GM19463 (cell line): Measurements from ENCODE around the gene SH3YL1.

Source experiments
- ATAC-seq: cut with Tn5 transposase; IDR thresholded peaks from one replicate; pipeline ENCODE4 v1.9.1; 2021; ENCODE audit warnings: mild to moderate bottlenecking, moderate library complexity; ENCODE audit not compliant: unreplicated experiment

Gene SH3YL1

GRCh38 chr2:263774-264492 is at the start of gene SH3YL1:
SH3YL1 (minus strand) TSS chr2:264032; CDS start chr2:263984, 48 bp downstream.
- peak; percentile 24 for ATAC-seq

DNA sequence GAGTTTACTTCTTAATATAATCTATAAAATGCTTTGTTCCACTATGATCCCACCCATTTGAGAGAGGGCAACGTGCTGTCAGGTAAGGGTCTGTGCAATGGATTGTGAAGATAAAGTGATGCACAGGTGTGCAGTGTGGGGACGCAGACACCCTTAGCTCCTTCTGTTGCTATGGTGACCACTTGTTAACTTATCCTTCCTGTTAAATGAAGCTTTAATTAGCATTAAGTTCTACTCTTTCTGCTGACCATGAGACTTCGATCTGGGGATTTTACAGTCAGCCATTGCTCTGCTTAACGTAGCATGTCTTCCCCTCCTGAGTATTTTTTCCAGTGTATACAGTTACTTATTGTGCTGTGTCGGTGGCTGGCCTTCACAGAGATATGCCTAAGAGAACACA is 47.2 kb upstream of the SH3YL1 start:
- no peak for ATAC-seq

DNA sequence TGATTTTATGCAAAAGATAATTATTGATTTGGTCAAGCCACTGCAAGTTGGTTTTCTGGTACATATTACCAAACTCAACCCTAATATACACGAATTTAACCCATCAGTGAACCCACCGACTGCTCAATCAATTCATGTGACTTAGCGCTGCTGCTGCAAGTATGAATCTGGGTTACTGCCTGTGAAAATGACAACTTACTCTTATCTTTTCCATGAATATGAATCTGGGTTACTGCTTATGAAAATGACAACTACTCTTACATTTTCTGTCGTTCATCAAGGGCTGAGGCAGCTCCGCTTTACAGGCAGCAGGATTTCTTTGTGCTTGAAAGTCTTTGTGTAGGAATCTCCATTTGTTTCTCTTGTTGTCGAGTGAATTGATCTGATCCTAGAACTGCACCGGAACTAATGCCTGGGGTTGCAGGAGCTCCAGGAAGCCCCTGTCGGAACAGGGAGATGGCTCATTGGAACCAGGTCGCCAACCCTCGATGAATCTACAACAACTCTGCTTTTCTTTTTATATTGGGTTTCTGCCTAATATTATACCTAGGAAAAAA is 46.2 kb upstream of the SH3YL1 start:
- no peak for ATAC-seq

DNA sequence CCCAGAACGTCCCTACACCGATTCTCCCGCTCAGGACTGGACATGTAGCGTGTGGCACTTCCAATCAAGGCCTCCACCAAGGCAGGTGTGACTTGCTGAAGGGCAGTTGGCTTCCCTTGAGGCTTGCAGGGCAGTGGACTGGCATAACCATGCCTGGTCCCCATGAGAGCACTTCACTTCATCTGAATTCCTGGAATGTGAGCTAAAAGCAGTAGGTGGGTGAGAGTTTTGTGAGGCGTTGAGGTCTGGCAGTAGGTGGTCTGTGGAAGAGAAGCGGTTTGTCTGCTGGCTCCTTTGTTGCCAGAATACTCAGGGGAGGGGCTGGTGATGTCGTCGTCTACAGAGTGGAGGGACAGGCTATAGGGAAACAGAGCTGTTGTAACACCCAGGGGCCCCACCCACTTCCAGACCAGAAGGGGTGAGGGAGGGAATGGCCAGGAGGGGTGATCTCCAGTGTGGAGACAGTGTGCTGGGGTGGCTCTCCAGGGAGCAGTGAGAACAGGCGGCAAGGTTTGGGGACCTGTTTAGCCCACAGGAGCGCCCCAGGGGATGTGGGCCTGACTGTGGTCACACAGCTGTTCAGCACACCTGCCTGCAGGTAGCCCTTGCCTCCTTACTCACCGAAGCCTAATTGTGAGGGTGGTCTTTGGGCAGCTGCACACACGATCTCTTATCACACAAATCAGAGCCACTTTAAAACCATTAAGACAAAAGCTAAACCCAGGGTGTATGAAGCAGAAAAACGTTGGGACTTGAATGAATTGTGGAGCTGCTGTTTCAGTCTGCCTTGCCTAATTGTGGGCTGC is 45.5 kb upstream of the SH3YL1 start:
- no peak for ATAC-seq

GRCh38 chr2:305366-305765 is 41.5 kb upstream of the SH3YL1 start:
- ATAC-seq, result no peak

- no peak for ATAC-seq
These were observed 32.5 kb upstream of the SH3YL1 start for GRCh38 chr2:296354-296753.

- no peak for ATAC-seq
These were observed 31.3 kb upstream of the SH3YL1 start for GRCh38 chr2:295090-295489.

GRCh38 chr2:290090-290722 is 26.4 kb upstream of the SH3YL1 start:
- no peak for ATAC-seq

DNA sequence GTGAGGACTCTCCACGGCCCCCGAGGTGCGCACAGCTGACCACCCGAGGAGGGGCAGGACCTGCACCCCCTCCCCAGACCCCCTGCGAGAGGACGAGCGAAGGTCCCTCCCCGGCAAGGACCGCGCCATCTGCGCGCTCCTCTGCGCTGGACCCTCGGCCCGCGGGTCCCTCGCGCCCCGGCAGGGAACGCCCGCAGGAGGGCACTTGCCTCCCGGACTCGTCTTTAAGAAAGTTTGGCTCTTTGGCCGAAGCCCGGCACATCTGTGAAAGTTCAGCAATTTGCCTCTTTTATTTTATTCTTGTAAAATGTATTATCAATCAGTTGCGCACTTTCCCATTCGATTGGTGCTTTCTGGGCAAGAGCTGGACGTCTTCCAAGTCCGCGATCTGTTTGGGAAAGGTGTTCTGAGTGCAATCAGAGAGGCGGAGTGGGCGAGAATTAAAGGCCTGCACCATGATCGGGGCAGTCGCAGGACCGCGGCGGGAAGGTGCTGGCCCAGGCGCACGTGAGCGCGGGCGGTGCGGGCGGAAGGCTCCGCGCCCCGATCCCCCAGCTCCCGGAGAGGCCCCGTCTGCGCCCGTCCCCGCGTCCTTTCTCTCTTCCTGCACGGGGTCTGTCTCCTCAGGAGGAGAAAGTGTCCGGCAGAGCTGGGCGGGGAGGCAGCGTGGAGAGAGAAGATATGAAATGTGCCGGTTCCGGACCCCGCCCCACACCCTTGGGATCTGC is 25.7 kb upstream of the SH3YL1 start:
- no peak for ATAC-seq

- no peak for ATAC-seq
These were observed 25.0 kb upstream of the SH3YL1 start for GRCh38 chr2:288758-289361.

DNA sequence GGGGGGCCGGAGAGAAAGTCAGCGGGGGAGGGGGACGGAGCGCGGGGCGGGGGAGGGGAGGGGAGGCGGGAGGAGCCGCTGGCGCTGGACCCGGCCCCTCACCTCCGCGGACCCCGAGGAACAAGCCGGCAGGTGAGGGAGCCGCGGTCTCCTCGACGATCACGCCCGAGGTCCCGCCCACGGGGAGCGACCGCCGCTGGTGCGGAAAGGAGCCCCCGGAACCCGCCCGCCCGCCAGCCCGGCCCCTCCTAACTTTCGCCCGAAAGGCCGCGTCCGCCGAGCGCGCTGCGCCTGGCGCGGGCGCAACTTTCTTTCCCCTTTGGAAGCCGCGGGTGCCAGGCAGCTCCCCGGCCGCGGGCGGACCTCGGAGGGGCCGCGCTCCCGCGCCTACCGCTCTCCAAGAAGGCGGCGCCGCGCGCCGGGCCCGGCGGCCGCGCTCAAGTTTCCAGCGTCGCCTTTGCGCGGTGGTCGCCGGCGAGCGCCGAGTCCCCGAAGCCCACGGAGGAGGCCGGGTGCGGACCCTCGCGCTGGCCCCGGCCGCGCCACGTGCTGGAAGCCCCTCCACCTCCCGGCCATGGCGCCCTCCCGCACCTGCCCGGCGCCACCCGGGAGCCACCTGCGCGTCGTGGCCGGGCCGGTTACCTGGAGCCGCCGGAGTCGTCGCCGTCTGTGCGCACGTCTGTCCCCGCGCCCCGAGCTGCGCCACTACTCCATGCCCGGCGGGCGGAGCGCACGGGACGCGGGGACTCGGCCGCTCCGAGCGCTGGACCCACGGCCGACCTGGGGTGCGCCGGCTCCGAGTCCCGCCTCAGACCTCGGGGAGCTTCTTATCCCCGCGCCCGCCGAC is 24.3 kb upstream of the SH3YL1 start, which contains the start of gene ALKAL2:
Gene ALKAL2 (minus strand): TSS at position 181 of the 847 bp plus-strand sequence. CDS start 256 bp downstream, outside the sequence.
- no peak for ATAC-seq

DNA sequence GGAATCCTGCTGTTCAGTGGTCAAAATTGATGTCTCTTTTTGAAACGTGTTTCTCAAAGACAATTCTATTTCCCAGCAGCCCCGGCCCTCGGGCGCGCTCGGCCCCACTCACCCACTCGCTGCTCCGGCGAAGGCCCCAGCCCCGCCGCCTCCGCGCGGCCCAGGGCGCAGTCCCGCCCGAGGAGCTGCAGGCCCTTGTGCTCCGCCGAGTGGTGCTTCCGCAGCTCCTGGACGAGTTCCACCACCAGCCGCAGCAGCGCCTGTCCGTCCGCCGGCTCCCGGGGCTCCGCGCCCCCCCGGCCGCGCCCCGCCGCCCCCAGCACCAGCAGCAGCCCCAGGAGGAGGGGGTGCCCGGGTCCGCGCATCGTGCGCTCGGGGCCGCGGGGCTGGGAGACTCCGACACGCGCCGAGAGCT is 23.6 kb upstream of the SH3YL1 start:
- no peak for ATAC-seq

DNA sequence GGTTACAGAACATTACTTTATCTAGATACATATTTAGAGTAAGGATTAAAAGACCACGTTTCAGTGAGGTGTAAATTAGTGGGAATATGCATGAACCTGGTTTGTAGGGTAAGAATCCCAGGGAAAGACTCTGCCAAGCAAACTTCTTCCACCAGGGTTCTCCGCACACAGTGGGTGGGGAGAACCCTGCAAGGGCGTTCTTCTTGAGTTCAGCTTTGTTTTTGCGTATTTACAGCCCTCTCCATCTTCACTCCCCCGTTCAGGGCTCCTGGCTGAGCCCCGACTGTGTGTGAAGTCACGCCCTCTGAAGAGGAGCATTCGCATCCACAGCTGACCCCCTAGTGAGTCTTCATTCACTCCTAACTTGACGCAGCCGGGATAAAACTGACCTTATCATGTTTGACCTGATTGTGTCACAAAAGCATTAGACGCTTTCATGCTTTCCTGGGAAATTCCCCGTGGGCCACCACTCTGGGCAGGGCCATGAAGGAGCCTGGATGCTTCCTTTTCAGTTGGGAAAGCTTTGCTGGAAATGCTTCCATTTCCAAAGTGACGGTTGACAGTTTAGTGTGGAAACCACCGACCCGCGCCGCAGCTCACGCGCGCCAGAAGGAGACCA is 23.1 kb upstream of the SH3YL1 start:
- ATAC-seq, result no peak

GRCh38 chr2:286035-286434 is 22.2 kb upstream of the SH3YL1 start:
- no peak for ATAC-seq

- ATAC-seq, result no peak
These were observed 21.7 kb upstream of the SH3YL1 start for GRCh38 chr2:285531-285930.

GRCh38 chr2:284896-285492 is 21.2 kb upstream of the SH3YL1 start:
- no peak for ATAC-seq

GRCh38 chr2:283996-284794 is 20.4 kb upstream of the SH3YL1 start:
- no peak for ATAC-seq
